ENCODE data around the gene ASGR1.

- no peak for TF ChIP-seq CTCF (conservative IDR thresholded peaks at IDR 0.05; ENCODE audit: low read length)
- no peak for TF ChIP-seq EZH2phosphoT487 (IDR thresholded peaks at IDR 0.05; ENCODE audit: borderline replicate concordance)
Observed at GRCh38 chr17:7192271-7192937, 13.2 kb upstream of the ASGR1 start.

Measured in Loucy (cell line).